Panc1 (cell line): ENCODE data around the gene RAB7A. TPM values are rescaled to one million over a fixed set of nuclear protein-coding genes. Genes with fewer than 3 reads are reported as not detected.

ENCODE experiments used
- ATAC-seq: fragments of 200-7000 bp; cut with Tn5 transposase; 2 replicates; pipeline ENCODE4 v1.9.1; 2020; ENCODE audit warnings: mild to moderate bottlenecking, moderate library complexity
- BruUV-seq: library from RNA; stranded (reverse); fragments of 400-500 nt; replicated peaks from 2 replicates; lab custom pipeline; 2021; lab: Mats Ljungman, UMichigan
- CTCF ChIA-PET: fragments of 300-600 bp; sonication (Branson Sonifier 250); formaldehyde crosslinking; loops from one replicate; lab custom pipeline; 2022; ENCODE audit warnings: antibody characterized with exemption; lab: Charles Lee
- POLR2A ChIA-PET: fragments of 300-600 bp; sonication (Branson Sonifier 250); formaldehyde crosslinking; loops from one replicate; lab custom pipeline; 2022; ENCODE audit warnings: antibody characterized with exemption; lab: Charles Lee
- DNase-seq: peaks from one replicate; pipeline ENCODE4 v3.0.0-alpha.2; 2010; ENCODE audit warnings: low read depth, low spot score
- H3K27ac ChIP-seq: 2 replicates; pipeline ENCODE4 v1.5.1; 2011; ENCODE audit warnings: mild to moderate bottlenecking, low read length, inconsistent platforms
- H3K27me3 ChIP-seq: fragments of 200-500 bp; sonication (Bioruptor generic); 2 replicates; pipeline ENCODE4 v1.6.0; 2014; ENCODE audit warnings: low read length, inconsistent platforms; ENCODE audit not compliant: control insufficient read depth, insufficient read depth
- H3K36me3 ChIP-seq: fragments of 200-500 bp; sonication (Bioruptor generic); 2 replicates; pipeline ENCODE4 v1.5.1; 2014; ENCODE audit warnings: inconsistent platforms, mild to moderate bottlenecking, low read length, moderate library complexity; ENCODE audit not compliant: control insufficient read depth, insufficient read depth
- H3K4me1 ChIP-seq: 2 replicates; pipeline ENCODE4 v1.5.1; 2011; ENCODE audit warnings: inconsistent platforms, mild to moderate bottlenecking, low read length, moderate library complexity; ENCODE audit not compliant: control insufficient read depth, insufficient read depth
- H3K4me3 ChIP-seq, 2 experiments: 2 replicates each; pipeline ENCODE4 v1.5.1; 2011 to 2012; ENCODE audit warnings: low read depth in 2 of 2, low read length in 2 of 2, mild to moderate bottlenecking in 2 of 2, inconsistent platforms in 1 of 2, moderate library complexity in 1 of 2
- H3K9me3 ChIP-seq: fragments of 200-500 bp; sonication (Bioruptor generic); 2 replicates; pipeline ENCODE4 v1.5.1; 2014; ENCODE audit warnings: low read depth, mild to moderate bottlenecking, inconsistent platforms, low read length, moderate library complexity; ENCODE audit not compliant: control insufficient read depth, insufficient read depth
- CTCF ChIP-seq: fragments of 450-650 bp; IDR thresholded peaks from 2 replicates; pipeline ENCODE4 v1.5.1; 2017; ENCODE audit warnings: mild to moderate bottlenecking
- POLR2AphosphoS5 ChIP-seq: IDR thresholded peaks from 2 replicates; pipeline ENCODE4 v1.6.1; 2012; ENCODE audit warnings: mild to moderate bottlenecking, low read depth, low read length, moderate library complexity
- REST ChIP-seq, 2 experiments: IDR thresholded peaks; 2 replicates each; pipeline ENCODE4 v1.6.1; 2011 to 2012; ENCODE audit warnings: low read depth in 2 of 2, control low read depth in 1 of 2, low read length in 1 of 2, mild to moderate bottlenecking in 1 of 2, moderate library complexity in 1 of 2; ENCODE audit not compliant: insufficient read depth in 1 of 2
- SIN3A ChIP-seq: IDR thresholded peaks from 2 replicates; pipeline ENCODE4 v1.6.1; 2012; ENCODE audit warnings: low read depth, mild to moderate bottlenecking, low read length, moderate library complexity, borderline replicate concordance; ENCODE audit not compliant: insufficient read depth
- TCF7L2 ChIP-seq: IDR thresholded peaks from 2 replicates; pipeline ENCODE4 v1.6.1; 2011; ENCODE audit warnings: mild to moderate bottlenecking, low read depth, low read length, inconsistent platforms
- in situ Hi-C: cut with HindIII; loops from 2 replicates; pipeline ENCODE4 v1.10.0; 2016; ENCODE audit warnings: low sequenced_read_pairs, low pct_unique_long_range_greater_than_20kb
- intact Hi-C: fragments of 100-400 bp; cut with micrococcal nuclease; formaldehyde crosslinking; loops from one replicate; pipeline ENCODE4 v1.10.0; 2022; ENCODE audit not compliant: unreplicated experiment
- total RNA-seq: library from RNA; stranded (reverse); gene quantifications from one replicate; pipeline ENCODE4 v1.2.1, GENCODE V29; 2021; ENCODE audit not compliant: unreplicated experiment

The RAB7A gene
- total RNA-seq, 1 experiment from 2014 or later: 386 TPM

- Histone ChIP-seq H3K27me3 (no peaks in the 10 kb centered on the region), H3K4me3 (no peak overlapping the region), H3K27ac (no peak overlapping the region), H3K36me3 (no peaks in the 10 kb centered on the region), H3K9me3 (no peaks in the 10 kb centered on the region), H3K4me1 (peaks cover 7% of the 10 kb centered on the region)
- DNase-seq (no peak), ATAC-seq (no peak)
- in situ Hi-C loops: no loop called here
- ChIA-PET POLR2A (no interaction called here), CTCF (interaction anchor here (1.3 kb wide), 1 partner anchor 81 kb away, joined by 3 read pairs; no protein-coding TSS in a partner anchor)
- intact Hi-C loops: no loop called here
- TF ChIP-seq REST (IDR thresholded peaks at IDR 0.05; ENCODE audit: insufficient read depth in 1 of 2, low read depth in 2 of 2, low read length in 1 of 2) (no peak), CTCF (no peak), SIN3A (no peak), POLR2AphosphoS5 (no peak), TCF7L2 (no peak)
- BruUV-seq: no TSS peak
These were observed 35.4 kb downstream of the RAB7A start for GRCh38 chr3:128761392-128761791.

DNA sequence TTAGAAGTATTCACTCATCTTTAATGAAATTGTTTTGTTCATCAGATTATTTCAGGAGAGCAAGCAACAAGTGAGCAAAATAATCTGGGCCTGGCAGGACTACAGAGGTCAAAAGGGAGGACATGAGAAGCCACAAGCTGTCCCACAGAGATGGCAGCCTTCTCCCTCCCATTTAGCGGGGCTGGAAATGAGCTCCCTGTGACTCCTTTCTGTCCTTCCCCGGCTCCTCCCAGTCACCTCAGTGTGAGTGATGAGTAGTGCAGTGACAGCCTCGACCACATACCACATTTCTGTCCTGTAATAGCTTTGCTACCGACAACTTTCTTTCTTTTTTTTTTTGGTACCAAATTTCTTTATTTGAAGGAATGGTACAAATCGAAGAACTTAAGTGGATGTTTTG is 38.0 kb downstream of the RAB7A start:
- TF ChIP-seq POLR2AphosphoS5: no peak
- no peak for TF ChIP-seq SIN3A
- no peak for TF ChIP-seq REST (IDR thresholded peaks at IDR 0.05; ENCODE audit: insufficient read depth in 1 of 2, low read depth in 2 of 2, low read length in 1 of 2)
- TF ChIP-seq CTCF: no peak
- no peak for TF ChIP-seq TCF7L2
- in situ Hi-C loops (no loop called here), intact Hi-C loops (no loop called here)
- no peaks in the 10 kb centered on the region for H3K9me3 ChIP-seq
- no TSS peak for BruUV-seq
- ChIA-PET POLR2A (no interaction called here), CTCF (no interaction called here)
- no peak for ATAC-seq
- no peaks in the 10 kb centered on the region for H3K36me3 ChIP-seq
- DNase-seq: no peak
- peaks cover 16% of the 10 kb centered on the region for H3K4me1 ChIP-seq
- H3K27me3 ChIP-seq: no peaks in the 10 kb centered on the region
- no peak overlapping the region for H3K4me3 ChIP-seq
- H3K27ac ChIP-seq: no peak overlapping the region
